ENCODE results near the gene TUBGCP3. TPM values are rescaled to one million over a fixed set of nuclear protein-coding genes. Genes with fewer than 3 reads are reported as not detected.

The TUBGCP3 gene
- total RNA-seq, 1 donor from 2014 or later: 12.5 TPM

DNA sequence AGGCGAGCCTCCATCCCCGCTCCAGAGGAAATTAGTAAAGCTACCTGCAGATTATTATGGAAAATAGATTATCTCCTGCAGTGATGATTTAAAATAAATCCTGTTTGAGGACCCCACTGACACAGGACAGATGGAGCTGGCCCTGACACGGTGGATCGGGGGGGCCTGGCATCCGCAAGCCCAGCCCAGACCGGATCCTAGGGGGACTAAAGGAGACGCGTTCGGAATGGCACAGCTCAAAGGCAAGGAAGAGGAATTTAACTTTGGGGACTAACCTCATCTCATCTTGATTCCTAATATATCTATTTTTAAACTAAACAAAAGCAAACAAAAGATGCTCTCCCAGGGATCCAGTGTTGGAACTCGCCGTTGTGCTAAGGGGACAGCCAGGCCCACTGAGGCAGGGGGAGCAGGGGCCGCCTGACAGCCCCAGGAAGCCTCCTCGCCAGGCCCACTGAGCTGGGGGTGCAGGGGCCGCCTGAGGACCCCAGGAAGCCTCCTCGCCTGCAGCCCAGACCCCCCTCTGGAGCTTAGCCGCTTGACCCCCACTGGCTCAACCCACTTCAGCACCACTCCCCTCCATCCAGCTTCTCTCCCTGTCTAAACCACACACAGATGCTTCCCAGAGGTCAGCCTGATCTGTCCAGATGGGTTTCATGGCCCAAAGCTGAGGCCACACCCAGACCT lies 133.2 kb downstream of the TUBGCP3 start:
- no peak for DNase-seq (ENCODE audit: low read depth)

DNA sequence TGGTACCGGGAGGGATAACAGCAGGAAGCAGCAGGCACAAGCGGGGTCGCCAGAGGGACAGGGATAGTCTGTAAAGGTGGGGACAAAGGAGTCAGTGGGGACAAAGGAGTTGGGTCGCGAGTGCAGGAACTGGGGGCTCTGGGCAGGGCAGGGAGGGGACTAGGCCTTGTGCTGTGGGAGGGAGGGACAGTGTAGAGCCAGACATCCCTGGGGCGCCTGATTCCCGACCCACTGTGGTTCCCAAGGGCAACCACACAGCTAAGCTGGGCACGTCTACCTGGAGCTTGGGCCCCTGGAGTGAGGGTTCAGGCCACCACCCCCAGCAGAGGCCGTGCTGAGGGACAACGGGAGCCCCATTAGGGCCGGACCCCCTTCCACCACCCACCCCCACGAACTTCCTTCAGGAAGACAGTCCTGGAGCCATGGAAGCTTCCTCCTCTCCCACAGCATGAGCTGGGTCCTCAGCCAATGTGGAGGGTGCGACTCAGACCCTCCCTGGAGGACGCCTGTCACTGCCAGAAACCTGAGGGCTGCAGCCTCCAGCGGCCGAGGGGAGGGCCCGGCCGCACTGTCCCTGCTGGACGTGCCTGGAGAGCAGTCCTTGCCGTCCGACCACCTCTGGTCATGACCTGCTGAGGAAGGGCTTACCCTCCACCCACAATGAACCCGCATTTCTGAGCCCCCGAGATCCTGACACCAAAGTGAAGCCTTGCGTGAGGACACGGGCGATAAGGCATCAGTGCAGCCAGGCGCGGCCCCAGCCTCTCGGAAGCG lies 133.9 kb downstream of the TUBGCP3 start:
- DNase-seq (ENCODE audit: low read depth): no peak

GRCh38 chr13:112453207-112453829 lies 134.6 kb downstream of the TUBGCP3 start:
- DNase-seq (ENCODE audit: low read depth): no peak

- DNase-seq (ENCODE audit: low read depth): no peak
Observed at GRCh38 chr13:112452380-112453206, 135.4 kb downstream of the TUBGCP3 start.

GRCh38 chr13:112451512-112452379 lies 136.2 kb downstream of the TUBGCP3 start:
- no peak for DNase-seq (ENCODE audit: low read depth)

GRCh38 chr13:112450904-112451240 lies 137.1 kb downstream of the TUBGCP3 start:
- DNase-seq (ENCODE audit: low read depth): no peak

DNA sequence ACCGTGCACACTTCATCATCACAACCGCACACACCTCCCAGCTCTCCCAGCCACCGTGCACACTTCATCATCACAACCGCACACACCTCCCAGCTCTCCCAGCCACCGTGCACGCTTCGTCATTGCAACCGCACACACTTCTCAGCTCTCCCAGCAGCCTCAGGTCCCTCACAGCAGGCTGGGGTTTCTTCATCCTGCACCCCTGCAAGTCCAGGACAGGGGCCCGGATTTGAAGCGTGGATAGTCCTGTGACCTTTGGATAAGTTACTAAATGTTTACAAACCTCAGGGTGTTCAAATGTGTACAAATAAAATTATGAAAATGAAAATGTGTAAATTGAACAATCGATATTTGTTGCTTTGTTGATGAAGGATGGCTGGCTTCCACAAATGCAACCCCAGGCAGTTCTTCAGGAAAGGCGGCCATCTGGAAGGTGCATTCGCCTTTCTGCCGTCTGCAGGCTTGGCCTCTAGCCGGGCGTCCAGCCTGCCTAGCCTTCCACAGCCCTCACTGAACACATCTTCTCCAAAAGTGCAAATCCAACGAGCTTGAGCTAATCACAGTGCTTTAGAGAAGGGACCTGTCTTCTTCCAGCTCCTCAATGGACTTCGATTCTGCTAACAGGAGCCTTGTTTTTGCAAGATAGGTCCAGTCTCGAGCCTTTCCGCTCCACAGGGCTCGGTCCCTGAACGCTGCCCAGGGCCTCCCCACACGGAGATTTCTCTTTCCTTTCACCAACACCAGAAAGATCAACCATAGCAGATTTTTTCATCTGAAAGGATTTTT lies 137.6 kb downstream of the TUBGCP3 start:
- DNase-seq (ENCODE audit: low read depth): no peak

- no peak for DNase-seq (ENCODE audit: low read depth)
Observed at GRCh38 chr13:112449545-112449930, 138.4 kb downstream of the TUBGCP3 start.

GRCh38 chr13:112448621-112449544 lies 139.1 kb downstream of the TUBGCP3 start:
- no peak for DNase-seq (ENCODE audit: low read depth)

GRCh38 chr13:112447761-112448603 lies 140.0 kb downstream of the TUBGCP3 start:
- no peak for DNase-seq (ENCODE audit: low read depth)

DNA sequence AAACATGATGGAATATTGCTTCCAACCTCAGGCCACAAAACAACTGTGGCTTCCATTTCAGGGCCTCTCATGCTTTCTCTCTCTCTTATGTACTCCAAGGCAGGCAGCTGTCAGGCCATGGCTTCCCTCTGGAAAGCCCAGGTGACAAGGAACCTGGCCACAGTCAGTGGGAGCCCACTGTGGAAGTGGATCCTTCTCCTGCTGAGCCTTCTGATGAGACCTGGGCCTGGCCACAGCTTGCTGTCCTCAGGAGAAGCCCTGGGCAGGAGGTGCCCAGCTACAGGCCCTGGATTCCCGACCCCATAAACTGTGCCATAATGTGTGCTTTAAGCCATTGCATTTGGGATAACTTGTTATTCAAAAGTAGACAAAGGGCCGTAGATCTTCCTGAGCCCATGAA lies 140.6 kb downstream of the TUBGCP3 start:
- peak; percentile 34 for DNase-seq (ENCODE audit: low read depth)

DNA sequence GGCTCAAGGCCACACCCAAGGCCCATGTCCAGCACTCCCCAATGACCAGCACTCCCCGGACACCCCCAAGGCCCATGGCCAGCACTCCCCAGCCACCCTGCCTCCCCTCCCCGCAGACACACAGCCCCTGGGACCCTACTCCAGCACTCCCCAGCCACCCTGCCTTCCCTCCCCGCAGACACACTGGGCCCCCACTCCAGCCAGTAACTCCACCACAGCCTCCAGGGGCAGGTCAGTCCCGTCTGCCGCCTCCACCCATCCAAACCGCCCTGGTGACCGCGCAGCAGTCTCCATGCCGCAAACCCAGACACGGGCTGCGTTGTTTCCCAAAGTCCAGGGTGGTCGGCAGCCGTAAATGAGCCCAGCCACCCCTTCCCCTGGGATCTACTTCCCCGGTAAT lies 141.1 kb downstream of the TUBGCP3 start:
- no peak for DNase-seq (ENCODE audit: low read depth)

DNA sequence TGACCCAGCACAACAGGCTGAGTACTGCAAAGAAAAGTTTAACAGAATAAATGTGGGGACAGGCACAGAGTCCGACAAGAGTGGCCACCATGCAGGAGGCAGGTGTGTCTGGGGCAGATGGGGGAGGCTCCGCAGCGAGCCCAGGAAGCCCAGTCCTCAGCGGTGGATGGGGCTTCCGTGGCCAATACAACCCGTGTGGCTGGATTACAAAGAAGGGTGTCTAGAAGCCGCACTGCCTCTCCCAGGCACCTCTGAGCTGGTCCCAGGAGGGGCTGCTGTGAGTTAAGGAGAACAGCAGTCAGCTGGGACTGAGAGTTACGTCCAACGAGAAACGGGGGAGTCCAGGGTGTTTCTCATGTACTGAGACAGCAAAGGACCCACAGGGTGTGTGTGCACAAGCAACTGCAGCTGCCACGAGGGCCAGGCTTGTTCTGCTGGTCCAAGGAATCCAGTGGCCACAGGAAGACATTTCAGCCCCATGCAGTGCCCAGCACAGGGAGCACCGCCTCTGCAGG lies 141.5 kb downstream of the TUBGCP3 start:
- DNase-seq (ENCODE audit: low read depth): peak; percentile 26

- DNase-seq (ENCODE audit: low read depth): no peak
Observed at GRCh38 chr13:112445411-112446271, 142.3 kb downstream of the TUBGCP3 start.

DNA sequence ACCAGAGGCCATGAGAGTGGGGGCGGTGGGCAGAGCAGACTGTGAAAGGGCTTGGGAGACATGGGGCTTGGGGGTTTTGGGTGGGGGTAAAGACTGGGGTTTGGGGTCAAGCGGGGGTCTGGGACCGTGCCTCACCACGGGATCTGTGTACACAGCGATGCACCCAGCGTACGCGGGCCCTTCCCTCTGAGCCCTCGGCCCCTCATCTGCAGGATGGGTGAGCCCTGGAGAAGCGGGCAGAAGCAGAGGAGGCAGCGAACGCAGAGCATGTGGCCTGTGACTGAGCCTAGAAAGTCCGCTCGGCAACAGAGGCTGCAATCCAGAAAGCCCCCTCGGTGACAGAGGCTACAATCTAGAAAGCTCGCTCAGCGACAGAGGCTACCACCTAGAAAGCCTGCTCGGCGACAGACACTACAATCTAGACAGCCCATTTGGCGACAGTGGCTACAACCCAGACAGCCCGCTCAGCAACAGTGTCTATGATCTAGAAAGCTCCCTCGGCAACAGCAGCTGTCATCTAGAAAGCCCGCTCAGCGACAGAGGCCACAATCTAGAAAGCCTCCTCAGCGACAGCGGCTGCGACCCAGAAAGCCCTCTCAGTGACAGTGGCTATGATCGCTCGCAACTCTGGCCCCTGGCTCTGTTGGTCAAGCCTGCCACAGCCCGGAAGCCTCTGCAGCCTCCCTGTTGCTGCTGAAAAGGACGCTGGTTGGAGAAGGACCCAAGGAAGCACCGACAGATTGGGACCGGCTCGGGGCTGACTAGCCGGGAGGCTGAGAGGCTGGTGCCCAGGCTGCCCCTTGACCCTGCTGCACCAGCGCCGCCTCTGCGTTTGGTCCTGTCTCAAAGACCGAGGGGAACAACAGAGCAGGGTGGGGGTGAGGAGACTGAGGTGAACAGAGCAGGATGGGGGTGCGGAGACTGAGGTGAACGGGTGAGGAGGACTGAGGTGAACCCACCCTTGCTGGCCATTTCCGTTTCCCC lies 143.2 kb downstream of the TUBGCP3 start:
- DNase-seq (ENCODE audit: low read depth): no peak
